NT2/D1 (cell line): ENCODE data around the gene SCRN2.

Experiments
- DNase-seq: peaks from one replicate; pipeline ENCODE4 v3.0.0-alpha.2; 2011; ENCODE audit warnings: low read depth, low spot score
- H3K27me3 ChIP-seq: 2 replicates; pipeline ENCODE4 v1.6.0; 2011; ENCODE audit warnings: mild to moderate bottlenecking; ENCODE audit not compliant: insufficient read length, insufficient read depth
- H3K36me3 ChIP-seq: 2 replicates; pipeline ENCODE4 v1.6.1; 2011; ENCODE audit warnings: mild to moderate bottlenecking, low read length, mixed read lengths; ENCODE audit not compliant: insufficient read depth, insufficient read length
- H3K4me1 ChIP-seq: 2 replicates; pipeline ENCODE4 v1.5.1; 2011; ENCODE audit not compliant: insufficient read depth, insufficient read length
- H3K4me3 ChIP-seq: 2 replicates; pipeline ENCODE4 v1.5.1; 2011; ENCODE audit warnings: low read depth; ENCODE audit not compliant: insufficient read length
- H3K9ac ChIP-seq: 2 replicates; pipeline ENCODE4 v1.6.0; 2011; ENCODE audit warnings: low read depth; ENCODE audit not compliant: insufficient read length
- H3K9me3 ChIP-seq: 2 replicates; pipeline ENCODE4 v1.5.1; 2011; ENCODE audit warnings: mild to moderate bottlenecking, low read length; ENCODE audit not compliant: insufficient read depth
- SUZ12 ChIP-seq: IDR thresholded peaks from 2 replicates; pipeline ENCODE4 v1.6.1; 2011; ENCODE audit not compliant: insufficient read length, insufficient read depth; ENCODE audit errors: extremely low read depth
- YY1 ChIP-seq: IDR thresholded peaks from 2 replicates; pipeline ENCODE4 v1.6.1; 2011; ENCODE audit not compliant: insufficient read length, insufficient read depth
- ZNF274 ChIP-seq: IDR thresholded peaks from 2 replicates; pipeline ENCODE4 v1.6.1; 2011; ENCODE audit warnings: mild to moderate bottlenecking, low read depth, low read length

Gene SCRN2

GRCh38 chr17:47841488-47842291, 617 bp upstream of the SCRN2 start:
- peaks cover 25% of the 10 kb centered on the region for H3K36me3 ChIP-seq
- no peak for DNase-seq
- H3K9me3 ChIP-seq, result no peaks in the 10 kb centered on the region
- TF ChIP-seq YY1 (no peak), ZNF274 (no peak)
- peak overlapping the region; percentile 27 for H3K9ac ChIP-seq
- no peak overlapping the region for H3K4me3 ChIP-seq
- H3K4me1 ChIP-seq, result peaks cover 25% of the 10 kb centered on the region
- H3K27me3 ChIP-seq, result no peaks in the 10 kb centered on the region

DNA sequence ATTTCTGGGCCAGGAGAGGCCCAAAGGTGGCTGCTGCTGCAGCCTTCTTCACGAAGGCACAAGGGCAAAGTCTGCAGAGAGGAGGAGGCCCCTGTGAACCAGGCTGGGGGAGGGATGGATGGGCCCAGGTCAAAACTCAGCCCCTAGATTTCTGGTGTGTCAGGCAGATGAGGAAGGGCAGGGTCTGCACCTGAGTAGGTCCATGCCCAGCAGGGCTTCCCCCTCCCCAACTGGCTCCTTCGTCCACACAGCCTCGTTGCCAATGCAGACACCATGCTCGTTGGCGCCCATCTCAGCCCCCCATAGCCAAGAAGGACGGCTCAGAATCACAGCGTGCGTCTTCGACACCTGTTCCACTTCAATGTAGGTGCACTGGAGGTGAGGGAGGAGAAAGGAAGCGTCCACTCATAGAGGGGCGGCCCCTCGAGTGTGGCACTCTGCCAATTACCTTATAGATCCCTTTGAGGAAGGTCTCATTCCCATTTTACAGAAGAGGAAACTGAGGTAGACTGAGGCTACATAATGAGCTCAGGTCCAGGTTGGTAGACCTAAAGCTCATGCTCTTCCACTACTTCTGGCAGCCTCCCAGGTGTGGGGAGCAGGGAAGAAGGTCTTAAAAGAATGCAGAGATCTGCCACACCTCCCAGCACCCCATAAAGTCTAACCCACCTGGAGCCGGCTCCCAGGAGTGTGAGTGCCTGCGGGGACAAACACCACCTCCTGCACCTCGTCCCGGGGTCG, 902 bp downstream of the SCRN2 start:
- Histone ChIP-seq H3K36me3 (peaks cover 39% of the 10 kb centered on the region), H3K9me3 (no peaks in the 10 kb centered on the region), H3K4me3 (peak overlapping the region; percentile 94), H3K27me3 (no peaks in the 10 kb centered on the region), H3K4me1 (peaks cover 24% of the 10 kb centered on the region), H3K9ac (peak overlapping the region; percentile 95)
- no peak for DNase-seq
- TF ChIP-seq YY1 (no peak), SUZ12 (no peak), ZNF274 (no peak)

DNA sequence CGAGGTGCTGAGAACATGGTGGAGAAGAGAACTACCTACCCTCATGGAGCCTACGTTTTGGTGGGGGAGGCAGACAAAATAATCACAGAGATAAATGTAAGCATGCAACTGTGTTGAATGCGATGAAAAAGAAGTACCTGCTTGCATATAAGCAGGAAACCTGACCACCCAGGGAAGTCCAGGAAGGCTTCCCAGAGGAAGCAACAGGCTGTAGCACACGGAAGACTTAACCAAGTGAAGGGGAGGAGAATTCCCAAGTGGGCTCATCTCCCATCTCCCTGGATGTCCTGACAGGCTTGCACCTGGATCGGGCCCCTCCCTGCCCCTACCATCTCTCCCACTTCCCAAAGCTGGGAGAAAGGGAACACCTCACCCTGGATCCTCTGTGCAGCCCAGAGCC, 2.0 kb downstream of the SCRN2 start:
- Histone ChIP-seq H3K27me3 (no peaks in the 10 kb centered on the region), H3K36me3 (peaks cover 46% of the 10 kb centered on the region), H3K9ac (no peak overlapping the region), H3K4me1 (peaks cover 18% of the 10 kb centered on the region), H3K4me3 (no peak overlapping the region), H3K9me3 (no peaks in the 10 kb centered on the region)
- no peak for DNase-seq
- no peak for TF ChIP-seq ZNF274
- TF ChIP-seq SUZ12, result no peak
- TF ChIP-seq YY1, result no peak

- Histone ChIP-seq H3K9me3 (no peaks in the 10 kb centered on the region), H3K4me3 (no peak overlapping the region), H3K9ac (no peak overlapping the region), H3K36me3 (peaks cover 46% of the 10 kb centered on the region), H3K27me3 (no peaks in the 10 kb centered on the region), H3K4me1 (peaks cover 17% of the 10 kb centered on the region)
- DNase-seq, result no peak
- TF ChIP-seq SUZ12, result no peak
- no peak for TF ChIP-seq YY1
- no peak for TF ChIP-seq ZNF274
These were observed 2.4 kb downstream of the SCRN2 start for GRCh38 chr17:47838636-47839035.

DNA sequence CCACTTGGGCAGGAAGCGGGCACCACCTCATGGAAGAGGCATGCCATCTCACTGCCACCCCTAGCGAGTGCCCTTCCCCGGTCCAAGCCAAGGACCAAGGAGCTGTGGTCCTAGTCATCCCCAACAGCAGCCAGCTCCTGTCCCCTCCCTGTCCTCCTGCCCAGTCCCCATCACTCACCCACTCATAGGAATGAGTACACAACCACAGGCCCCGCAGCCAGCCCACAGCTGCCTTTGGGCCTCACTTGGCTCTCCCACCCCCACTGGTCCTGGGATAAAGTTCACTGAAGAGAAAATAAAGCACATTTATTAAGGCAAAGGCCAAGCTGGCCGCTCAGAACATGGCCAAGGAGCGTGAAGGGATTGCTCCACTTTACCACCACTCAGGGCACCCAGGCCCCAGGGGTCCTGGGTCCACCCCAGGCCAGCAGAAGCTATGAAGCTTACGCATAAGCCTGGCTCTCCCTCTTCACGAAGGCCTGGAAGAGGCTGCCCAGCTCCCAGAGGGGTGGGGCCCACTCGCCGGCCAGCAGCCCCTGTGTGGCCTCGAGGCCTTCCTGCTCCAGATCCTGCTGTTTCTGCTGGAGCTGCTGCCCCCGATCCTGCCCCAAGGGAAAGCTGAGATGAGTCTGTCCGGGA, 3.6 kb downstream of the SCRN2 start:
- Histone ChIP-seq H3K4me3 (no peak overlapping the region), H3K9me3 (no peaks in the 10 kb centered on the region), H3K27me3 (no peaks in the 10 kb centered on the region), H3K36me3 (peaks cover 46% of the 10 kb centered on the region), H3K4me1 (peaks cover 13% of the 10 kb centered on the region), H3K9ac (peak overlapping the region; percentile 28)
- TF ChIP-seq SUZ12 (no peak), ZNF274 (no peak), YY1 (no peak)
- DNase-seq, result no peak

- H3K4me3 ChIP-seq, result no peak overlapping the region
- H3K9ac ChIP-seq, result no peak overlapping the region
- H3K4me1 ChIP-seq, result peaks cover 12% of the 10 kb centered on the region
- no peaks in the 10 kb centered on the region for H3K9me3 ChIP-seq
- H3K27me3 ChIP-seq, result no peaks in the 10 kb centered on the region
- no peak for DNase-seq
- peaks cover 46% of the 10 kb centered on the region for H3K36me3 ChIP-seq
- no peak for TF ChIP-seq ZNF274
- no peak for TF ChIP-seq SUZ12
- no peak for TF ChIP-seq YY1
These were observed 4.5 kb downstream of the SCRN2 start for GRCh38 chr17:47836601-47837000.

DNA sequence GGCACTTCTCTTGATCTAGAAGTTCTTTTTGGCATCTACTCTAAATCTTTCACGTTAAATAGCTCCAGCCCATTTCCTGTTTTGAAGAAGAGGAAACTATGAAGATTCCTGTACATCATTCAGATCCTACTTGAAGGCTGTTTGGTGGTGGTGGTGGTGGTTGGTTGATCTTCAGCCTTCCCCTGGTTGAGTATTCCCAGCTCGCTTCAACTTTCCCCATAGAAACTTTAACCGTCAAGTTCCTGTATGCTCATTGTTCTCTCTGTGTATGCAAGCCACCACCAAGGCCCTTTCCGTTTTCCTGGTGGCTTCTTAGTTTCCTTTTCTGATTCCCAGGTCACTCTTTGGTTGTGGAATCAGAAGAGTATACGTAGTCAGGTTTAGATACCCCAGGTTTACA, 6.3 kb downstream of the SCRN2 start:
- no peak for DNase-seq
- peaks cover 6% of the 10 kb centered on the region for H3K4me1 ChIP-seq
- H3K36me3 ChIP-seq, result peaks cover 52% of the 10 kb centered on the region
- TF ChIP-seq YY1, result no peak
- TF ChIP-seq SUZ12, result no peak
- no peak for TF ChIP-seq ZNF274
- no peak overlapping the region for H3K4me3 ChIP-seq
- no peaks in the 10 kb centered on the region for H3K9me3 ChIP-seq
- H3K27me3 ChIP-seq, result no peaks in the 10 kb centered on the region
- no peak overlapping the region for H3K9ac ChIP-seq
